ENCODE measurements around the gene CHST4. TPM values are rescaled to one million over a fixed set of nuclear protein-coding genes. Genes with fewer than 3 reads are reported as not detected.

CHST4 gene
- total and polyA plus RNA-seq, 12 donors = 0.47 to 7.6 (median 1.9) TPM

DNA sequence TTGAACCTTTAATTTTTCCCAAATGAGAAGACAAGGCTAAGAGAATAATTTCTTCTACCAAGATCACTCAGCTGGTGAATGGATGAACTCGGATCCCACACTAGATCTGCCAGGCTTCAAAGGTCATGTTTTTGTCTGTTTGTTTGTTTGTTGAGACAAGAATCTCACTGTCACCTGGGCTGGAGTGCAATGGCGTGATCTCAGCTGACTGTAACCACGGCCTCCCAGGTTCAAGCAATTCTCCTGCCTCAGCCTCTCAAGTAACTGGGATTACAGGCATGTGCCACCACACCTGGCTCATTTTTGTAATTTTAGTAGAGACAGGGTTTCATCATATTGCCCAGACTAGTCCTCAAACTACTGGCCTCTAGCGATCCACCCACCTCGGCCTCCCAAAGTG lies 43.7 kb upstream of the CHST4 start:
- Histone ChIP-seq H3K4me1 (replicated peaks in 1 of 2) (peaks cover 3 to 12% of the 10 kb centered on the region in 2 donors), H3K36me3 (replicated peaks in 1 of 2) (peaks cover 0 to 7% of the 10 kb centered on the region in 2 donors), H3K27me3 (no peaks in the 10 kb centered on the region), H3K4me3 (no peak overlapping the region), H3K27ac (no peak overlapping the region), H3K9me3 (replicated peaks in 1 of 3) (no peaks in the 10 kb centered on the region)
- no peak for DNase-seq
- no peak for TF ChIP-seq CTCF (IDR thresholded peaks at IDR 0.05)
- TF ChIP-seq POLR2A (IDR thresholded peaks at IDR 0.05) = no peak
- intact Hi-C loops (cut with DNase I) = no loop called here
- 90 to 95% (median 93%) methylated on average over 5 of the region's 5 CpGs for WGBS, 4 donors

- Histone ChIP-seq H3K9me3 (replicated peaks in 1 of 3) (no peaks in the 10 kb centered on the region), H3K27me3 (no peaks in the 10 kb centered on the region), H3K36me3 (replicated peaks in 1 of 2) (no peaks in the 10 kb centered on the region), H3K4me3 (peak overlapping the region in 3 of 4 donors; percentile 76 to 95 (median 87)), H3K4me1 (replicated peaks in 1 of 2) (peaks cover 3 to 12% of the 10 kb centered on the region in 2 donors), H3K27ac (peak overlapping the region; percentile 81 to 98 (median 97))
- intact Hi-C loops (cut with DNase I) = no loop called here
- TF ChIP-seq POLR2A (IDR thresholded peaks at IDR 0.05) (peak; percentile 80 to 87), CTCF (IDR thresholded peaks at IDR 0.05) (no peak)
- 1% methylated on average over 19 to 44 of the region's 44 CpGs for WGBS, 4 donors
- DNase-seq = peak; percentile 84 to 96 (median 91)
Observed at GRCh38 chr16:71484006-71484893, 42.0 kb upstream of the CHST4 start.

GRCh38 chr16:71489122-71489521 lies 37.1 kb upstream of the CHST4 start, which contains the start of gene ZNF19:
ZNF19 (minus strand) TSS chr16:71489324; CDS start chr16:71482114, 7,210 bp downstream.
- WGBS, 4 donors = 90 to 92% (median 91%) methylated on average over 22 of the region's 22 CpGs
- H3K27me3 ChIP-seq = no peaks in the 10 kb centered on the region
- no peaks in the 10 kb centered on the region for H3K36me3 ChIP-seq (replicated peaks in 1 of 2)
- DNase-seq = no peak
- H3K9me3 ChIP-seq (replicated peaks in 1 of 3) = no peaks in the 10 kb centered on the region
- no peak within 1 kb of the TSS for H3K4me3 ChIP-seq
- TF ChIP-seq CTCF (IDR thresholded peaks at IDR 0.05) (no peak), POLR2A (IDR thresholded peaks at IDR 0.05) (no peak)
- intact Hi-C loops (cut with DNase I) = no loop called here
- no peak within 1 kb of the TSS for H3K27ac ChIP-seq
- H3K4me1 ChIP-seq (replicated peaks in 1 of 2) = peaks cover 0 to 5% of the 10 kb centered on the region in 2 donors

GRCh38 chr16:71490361-71490760 lies 35.9 kb upstream of the CHST4 start:
- intact Hi-C loops (cut with DNase I) = loop anchor here in 1 of 2 donors (5.0 kb wide), 1 partner anchor 33 kb away; no protein-coding TSS in a partner anchor
- no peak for TF ChIP-seq CTCF (IDR thresholded peaks at IDR 0.05)
- TF ChIP-seq POLR2A (IDR thresholded peaks at IDR 0.05) = no peak

More at GRCh38 chr16:71490361-71490760, 35.9 kb upstream of the CHST4 start:
- H3K4me3 ChIP-seq = no peak overlapping the region
- no peaks in the 10 kb centered on the region for H3K27me3 ChIP-seq
- no peaks in the 10 kb centered on the region for H3K9me3 ChIP-seq (replicated peaks in 1 of 3)
- DNase-seq = no peak
- no peaks in the 10 kb centered on the region for H3K36me3 ChIP-seq (replicated peaks in 1 of 2)
- no peak overlapping the region for H3K27ac ChIP-seq
- no peaks in the 10 kb centered on the region for H3K4me1 ChIP-seq (replicated peaks in 1 of 2)
